GM21723 (cell line): ENCODE data around the gene CKAP5.

Source experiments
- ATAC-seq: cut with Tn5 transposase; IDR thresholded peaks from one replicate; pipeline ENCODE4 v1.9.1; 2021; ENCODE audit warnings: mild to moderate bottlenecking, moderate library complexity; ENCODE audit not compliant: unreplicated experiment

Gene CKAP5

DNA sequence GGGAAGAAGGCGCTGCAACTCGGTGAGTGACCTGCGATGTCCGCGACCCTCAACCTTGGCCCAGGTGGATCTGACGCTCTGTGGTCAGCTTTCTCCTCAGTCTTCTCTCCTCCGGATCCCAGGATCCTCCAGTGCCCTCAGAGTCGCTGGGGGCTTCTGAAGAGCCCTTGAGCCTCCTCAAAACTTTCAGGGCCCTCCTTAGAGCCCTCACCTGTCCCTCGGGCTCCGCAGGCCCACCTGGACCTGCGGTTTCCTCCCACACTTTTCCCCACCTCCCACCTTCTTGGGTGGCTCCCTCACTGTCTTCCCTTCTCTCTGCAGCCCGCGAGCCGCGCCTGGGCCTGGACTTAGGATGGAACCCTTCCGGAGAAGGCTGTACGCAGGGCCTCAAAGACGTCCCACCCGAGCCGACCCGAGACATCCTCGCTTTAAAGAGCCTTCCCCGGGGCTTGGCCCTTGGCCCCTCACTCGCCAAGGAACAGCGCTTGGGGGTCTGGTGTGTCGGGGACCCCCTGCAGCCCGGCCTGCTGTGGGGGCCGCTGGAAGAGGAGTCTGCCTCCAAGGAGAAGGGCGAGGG is 144.9 kb downstream of the CKAP5 start:
- no peak for ATAC-seq

DNA sequence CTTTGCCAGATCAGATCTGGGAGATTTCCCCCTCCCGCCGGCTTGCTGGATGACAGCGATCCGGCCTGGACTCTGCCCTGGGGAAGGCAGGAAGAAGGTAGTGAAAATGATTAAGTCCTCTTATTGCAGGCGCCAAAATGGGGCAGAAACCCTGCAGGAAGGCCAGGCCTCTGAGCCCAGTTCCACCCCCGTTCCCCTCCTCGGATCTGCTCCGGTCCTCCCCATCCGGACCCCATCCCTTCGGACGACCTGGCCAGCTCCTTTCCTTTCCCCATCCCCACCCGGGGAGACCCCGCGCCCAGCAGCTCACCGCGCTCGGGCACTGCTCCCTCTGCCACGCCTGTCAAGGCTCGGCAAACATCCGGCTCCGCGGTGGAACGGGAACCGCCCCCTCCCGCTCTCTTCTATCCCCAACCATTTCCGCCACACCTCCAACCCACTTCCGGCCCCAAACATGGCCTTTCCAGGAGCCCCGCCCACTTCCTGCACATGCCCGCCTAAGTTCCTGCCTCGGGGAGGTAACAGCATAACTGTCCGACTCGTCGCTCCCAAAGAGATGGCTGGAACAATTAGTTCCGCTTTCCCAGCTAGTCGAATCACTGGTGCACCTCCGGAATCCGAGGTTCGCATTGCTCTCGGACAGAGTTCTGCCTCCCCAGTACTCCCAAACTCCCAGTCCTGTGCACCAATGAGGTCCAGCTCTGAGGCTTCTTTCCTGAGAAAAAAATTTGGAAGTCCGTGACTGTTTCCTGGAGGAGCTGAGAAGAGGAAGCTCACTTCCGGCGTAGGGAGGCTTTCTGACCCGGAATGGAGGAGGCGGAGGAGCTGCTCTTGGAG is 145.6 kb downstream of the CKAP5 start, which contains the start of the genes ARHGAP1 and ZNF408:
ARHGAP1 (minus strand) TSS at position 379 of the 837 bp plus-strand sequence. CDS start 4,512 bp downstream, outside the sequence.
ZNF408 (plus strand) TSS at position 791 of the 837 bp plus-strand sequence; CDS start at position 808, 17 bp downstream.
- ATAC-seq: peak; percentile 85

DNA sequence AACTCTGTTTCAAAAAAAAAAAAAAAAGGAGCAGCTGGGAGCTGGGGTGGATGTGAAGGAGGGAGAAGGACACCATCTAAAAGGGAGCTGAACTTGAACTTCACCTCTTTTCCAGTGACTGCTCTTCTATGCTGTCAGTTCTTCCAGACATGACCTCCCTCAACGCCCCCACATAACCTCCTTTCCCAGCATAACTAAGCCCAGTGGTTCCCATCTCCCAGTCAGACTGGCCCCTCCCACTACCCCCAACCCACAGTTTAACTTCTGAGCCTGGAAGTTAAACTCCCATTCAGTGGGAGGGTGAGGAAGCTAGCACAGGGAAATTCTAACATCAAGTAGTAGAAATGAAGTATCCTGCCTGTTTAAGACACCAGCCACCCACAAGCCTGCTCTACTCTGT is 147.5 kb downstream of the CKAP5 start:
- ATAC-seq: no peak

DNA sequence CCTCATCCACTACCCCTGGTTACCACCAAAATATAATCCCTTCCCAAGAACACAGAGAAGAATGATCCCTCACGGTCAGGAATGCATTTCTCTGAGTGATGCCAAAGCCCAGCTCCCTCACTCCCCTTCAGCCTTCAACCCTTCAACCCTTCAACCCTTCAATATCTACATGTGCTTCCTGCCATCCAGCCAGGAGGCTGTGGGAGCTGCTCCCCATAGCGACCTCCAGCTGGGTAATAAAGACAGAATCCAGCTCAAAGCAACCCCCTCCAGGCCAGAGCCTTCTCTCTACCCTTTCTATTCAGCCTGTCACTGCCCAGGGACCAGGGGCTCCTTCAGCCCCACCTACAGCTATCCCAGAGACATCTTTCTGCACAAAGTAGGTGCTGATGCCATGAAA is 148.4 kb downstream of the CKAP5 start:
- ATAC-seq: no peak

DNA sequence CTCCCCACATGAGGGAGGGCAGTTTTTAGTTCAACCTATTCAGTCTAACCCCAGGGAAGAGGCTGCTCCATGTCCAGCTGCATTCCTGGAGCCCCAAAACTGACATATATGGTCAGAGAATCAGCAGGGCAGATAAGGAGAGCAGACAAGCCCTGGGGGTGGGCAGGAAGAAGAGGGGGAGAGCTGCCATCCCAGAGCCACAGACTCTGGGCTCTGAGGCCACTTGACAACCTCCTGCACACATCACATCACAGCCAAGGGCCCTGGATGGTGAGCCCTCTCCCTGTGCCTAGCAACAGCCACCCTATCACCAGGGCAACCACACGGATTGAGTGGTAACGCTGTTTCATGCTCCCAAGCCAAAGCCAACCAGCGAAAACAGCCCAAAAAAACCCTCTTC is 148.8 kb downstream of the CKAP5 start:
- no peak for ATAC-seq

DNA sequence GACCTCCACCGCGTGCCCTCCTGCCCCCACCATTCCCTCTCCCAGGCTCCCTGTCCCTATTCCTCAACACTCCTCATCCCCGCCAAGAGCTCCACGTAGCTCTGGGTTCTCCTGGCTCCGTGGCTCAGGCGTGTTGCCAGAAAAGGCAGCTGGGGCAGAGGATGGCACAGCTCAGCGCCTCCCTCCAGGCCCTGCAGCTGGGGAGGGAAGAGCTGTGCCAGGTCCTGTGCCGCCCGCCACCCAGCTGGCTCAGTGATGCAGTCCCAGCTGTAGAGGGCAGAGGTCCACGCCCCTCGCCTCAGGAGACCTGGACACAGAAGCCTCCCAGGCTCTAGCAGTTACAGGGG is 149.9 kb downstream of the CKAP5 start:
- no peak for ATAC-seq

DNA sequence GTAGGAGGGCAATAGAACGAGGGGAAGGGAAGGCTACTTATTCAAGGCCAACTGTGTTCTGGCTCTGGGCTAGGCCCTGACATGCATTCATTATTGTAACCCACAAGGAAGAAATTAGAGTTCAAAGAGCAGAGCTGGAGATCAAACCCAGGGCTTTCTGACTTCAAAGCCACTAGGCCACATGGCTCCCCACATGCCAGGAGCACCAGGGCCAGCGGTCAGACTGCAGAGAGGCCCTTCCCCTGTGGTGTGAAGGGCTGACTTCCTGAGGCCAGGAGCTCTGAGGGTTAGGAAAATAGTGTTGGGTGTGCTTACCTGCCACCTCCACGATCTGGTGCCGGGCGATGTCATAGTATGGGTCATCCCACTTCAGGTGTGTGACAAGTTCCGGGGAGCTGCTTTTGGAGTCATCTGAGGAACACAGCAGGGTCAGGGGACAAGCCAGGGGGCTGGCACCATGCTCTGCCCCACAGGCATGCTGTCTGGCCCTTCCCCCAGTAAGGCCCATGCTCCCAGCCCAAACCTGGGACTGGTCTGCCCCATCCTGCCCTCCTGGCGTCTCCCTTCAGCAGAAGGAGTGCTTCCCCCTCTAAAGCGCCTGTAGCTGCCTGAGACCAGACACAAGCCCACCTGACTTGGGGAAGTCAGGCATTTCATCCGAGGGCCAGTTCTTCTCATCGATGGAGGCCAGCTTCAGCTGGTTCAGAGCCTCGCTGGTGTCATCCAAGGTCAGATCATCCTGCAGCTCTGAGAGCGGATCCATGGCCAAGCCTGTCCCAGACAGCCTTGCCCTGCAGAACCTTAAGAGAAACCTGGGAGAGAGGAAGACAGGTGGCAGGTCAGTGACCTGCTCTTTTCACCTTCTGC is 150.5 kb downstream of the CKAP5 start:
- ATAC-seq: no peak

DNA sequence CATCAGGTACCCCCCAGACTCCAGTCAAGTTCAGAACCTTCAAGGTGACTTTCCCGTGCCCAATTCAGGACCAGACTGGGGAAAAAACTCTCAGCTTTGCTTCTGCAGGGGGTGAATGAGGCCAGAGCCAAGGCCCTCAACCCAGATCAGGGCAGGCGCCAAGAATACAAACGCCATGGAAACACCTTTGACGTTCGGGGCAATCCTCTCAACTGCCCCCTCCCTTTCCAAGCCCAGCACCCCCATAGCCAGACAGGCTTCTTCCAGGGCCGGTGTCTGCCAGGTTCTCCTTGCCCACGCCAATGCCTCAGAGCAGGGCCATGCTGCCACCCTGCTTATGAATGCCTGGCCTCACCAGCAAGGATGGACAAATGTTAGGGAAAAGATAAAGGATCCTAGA is 151.5 kb downstream of the CKAP5 start:
- ATAC-seq: no peak

DNA sequence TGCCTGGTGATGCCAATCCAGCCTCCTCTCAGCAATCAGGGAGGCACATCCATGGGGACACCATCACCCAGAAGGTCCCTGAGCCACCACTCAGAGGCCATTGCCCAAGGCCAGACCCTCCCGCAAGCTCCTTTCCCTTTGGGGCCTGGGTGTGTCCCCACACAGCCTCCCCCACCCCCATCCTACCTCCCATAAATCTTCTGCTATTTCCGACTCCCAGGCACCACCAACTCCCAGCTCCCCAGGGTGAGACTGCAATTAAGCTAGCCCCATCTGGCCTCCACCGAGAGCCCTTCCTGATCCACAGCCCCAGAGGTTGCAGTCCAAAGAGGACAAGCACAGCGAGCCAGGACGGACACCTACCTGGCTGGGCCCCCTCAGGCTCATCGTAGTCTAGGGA is 152.0 kb downstream of the CKAP5 start:
- ATAC-seq: no peak

DNA sequence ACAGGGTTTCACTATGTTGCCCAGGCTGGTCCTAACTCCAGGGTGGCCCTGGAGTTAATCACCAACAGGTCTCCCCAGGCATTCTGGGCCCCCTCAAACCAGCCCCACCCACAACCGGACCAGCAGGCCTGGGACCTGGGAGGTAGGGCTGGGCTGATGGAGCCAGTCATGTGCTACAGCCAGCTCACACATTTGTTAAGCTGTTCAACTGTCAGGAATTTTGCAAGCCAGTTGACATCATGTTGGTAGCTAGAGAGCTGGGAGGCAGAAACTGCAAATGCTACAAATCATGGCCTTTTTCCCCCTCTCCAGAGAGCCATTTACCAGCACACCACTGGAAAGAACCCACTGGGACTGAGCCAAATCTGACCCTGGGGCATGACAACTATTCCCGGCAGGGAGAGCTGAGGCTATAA is 152.5 kb downstream of the CKAP5 start:
- ATAC-seq: no peak
